ENCODE data around the gene CALR.

DNA sequence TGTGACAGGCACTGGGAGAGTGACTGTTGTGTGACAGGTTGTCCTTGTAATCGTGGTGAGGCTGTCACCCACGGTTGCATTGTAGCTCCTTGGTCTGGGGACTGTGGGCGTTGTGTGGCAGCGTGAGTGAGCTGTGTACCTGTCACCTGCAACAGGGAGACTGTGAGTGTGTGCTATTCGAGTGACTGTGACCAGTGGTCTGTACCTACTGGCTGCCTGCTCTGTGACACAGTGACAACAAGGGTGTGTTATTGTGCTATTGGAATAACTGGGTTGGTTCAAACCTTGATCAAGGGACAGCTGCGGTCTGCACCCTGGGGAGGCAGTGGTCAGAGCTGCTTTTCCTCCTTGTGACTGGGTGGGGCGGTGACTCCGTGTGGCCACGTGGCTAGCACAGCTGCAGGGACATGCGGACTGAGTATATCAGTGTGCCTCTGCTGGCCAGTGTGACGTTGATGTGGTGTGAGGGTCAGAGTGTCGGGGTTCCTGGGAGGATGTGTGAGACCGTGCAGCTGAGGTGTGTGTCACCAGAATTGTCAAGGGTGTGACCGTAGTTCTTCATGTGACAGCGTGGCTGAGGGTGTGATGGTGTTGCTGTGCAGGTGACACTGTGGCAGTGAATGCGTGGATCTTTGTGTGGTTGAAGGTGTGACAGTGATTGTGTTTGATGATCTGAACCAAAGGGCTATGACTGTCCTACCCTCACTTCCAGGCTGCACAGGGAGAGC lies 46.8 kb downstream of the CALR start:
- TF ChIP-seq, protein P1, sequence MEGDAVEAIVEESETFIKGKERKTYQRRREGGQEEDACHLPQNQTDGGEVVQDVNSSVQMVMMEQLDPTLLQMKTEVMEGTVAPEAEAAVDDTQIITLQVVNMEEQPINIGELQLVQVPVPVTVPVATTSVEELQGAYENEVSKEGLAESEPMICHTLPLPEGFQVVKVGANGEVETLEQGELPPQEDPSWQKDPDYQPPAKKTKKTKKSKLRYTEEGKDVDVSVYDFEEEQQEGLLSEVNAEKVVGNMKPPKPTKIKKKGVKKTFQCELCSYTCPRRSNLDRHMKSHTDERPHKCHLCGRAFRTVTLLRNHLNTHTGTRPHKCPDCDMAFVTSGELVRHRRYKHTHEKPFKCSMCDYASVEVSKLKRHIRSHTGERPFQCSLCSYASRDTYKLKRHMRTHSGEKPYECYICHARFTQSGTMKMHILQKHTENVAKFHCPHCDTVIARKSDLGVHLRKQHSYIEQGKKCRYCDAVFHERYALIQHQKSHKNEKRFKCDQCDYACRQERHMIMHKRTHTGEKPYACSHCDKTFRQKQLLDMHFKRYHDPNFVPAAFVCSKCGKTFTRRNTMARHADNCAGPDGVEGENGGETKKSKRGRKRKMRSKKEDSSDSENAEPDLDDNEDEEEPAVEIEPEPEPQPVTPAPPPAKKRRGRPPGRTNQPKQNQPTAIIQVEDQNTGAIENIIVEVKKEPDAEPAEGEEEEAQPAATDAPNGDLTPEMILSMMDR (IDR thresholded peaks at IDR 0.05): no peak
- TF ChIP-seq POLR2A (IDR thresholded peaks at IDR 0.05): no peak
